Spleen (tissue), 7 donors: ENCODE measurements around the gene SLC30A4.

ENCODE experiments used
- POLR2A ChIP-seq, 3 donors: fragments of 450-650 bp; IDR thresholded peaks; one replicate each; pipeline ENCODE4 v1.5.1; 2017; ENCODE audit warnings: antibody characterized with exemption in 3 of 3, mild to moderate bottlenecking in 1 of 3
- POLR2AphosphoS5 ChIP-seq, 3 donors: sonication (generic); formaldehyde crosslinking; IDR thresholded peaks; one replicate each; pipeline ENCODE4 v1.5.1; 2017; ENCODE audit warnings: antibody characterized with exemption in 3 of 3
- TF ChIP-seq, protein P1 (sequence below), 11 experiments: fragments of 200-600 bp in 7 of 11; fragments of 450-650 bp in 4 of 11; sonication (generic) in 4 of 11; IDR thresholded peaks in 8 of 11; conservative IDR thresholded peaks in 3 of 11; 1 replicate in 7 of 11; 2 replicates in 4 of 11; pipeline versions ENCODE4 v1.4.0 to v1.8.0; 2016 to 2021; ENCODE audit warnings: antibody characterized with exemption in 11 of 11, inconsistent platforms in 4 of 11, mild to moderate bottlenecking in 1 of 11
- donor health status: DM: no; HTN: no; CAD: no; lungs with moderate emphysema.
- donor health status: DM: no; HTN: no; CAD: no.
- donor health status: DM: no; HTN: no; CAD: no.

DNA sequence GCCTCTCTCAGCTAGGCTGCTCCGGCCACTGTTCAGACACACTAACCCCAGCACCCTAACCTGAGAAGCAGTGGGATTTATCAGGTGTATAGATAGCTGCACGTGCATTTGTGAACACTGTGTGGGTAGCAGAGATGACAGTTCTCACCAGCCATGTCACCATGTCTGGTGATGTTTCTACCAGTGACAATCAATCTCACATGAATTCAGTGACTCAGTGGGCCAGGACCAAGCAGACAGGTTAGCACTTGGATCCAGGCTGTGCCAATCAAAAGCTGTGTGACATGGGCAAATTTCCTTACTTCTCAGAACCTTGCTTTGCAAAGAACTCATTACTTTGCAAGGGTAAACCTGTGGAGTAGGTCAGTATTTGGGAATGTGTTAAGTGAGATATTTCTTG lies 78.9 kb downstream of the SLC30A4 start:
- TF ChIP-seq, protein P1, sequence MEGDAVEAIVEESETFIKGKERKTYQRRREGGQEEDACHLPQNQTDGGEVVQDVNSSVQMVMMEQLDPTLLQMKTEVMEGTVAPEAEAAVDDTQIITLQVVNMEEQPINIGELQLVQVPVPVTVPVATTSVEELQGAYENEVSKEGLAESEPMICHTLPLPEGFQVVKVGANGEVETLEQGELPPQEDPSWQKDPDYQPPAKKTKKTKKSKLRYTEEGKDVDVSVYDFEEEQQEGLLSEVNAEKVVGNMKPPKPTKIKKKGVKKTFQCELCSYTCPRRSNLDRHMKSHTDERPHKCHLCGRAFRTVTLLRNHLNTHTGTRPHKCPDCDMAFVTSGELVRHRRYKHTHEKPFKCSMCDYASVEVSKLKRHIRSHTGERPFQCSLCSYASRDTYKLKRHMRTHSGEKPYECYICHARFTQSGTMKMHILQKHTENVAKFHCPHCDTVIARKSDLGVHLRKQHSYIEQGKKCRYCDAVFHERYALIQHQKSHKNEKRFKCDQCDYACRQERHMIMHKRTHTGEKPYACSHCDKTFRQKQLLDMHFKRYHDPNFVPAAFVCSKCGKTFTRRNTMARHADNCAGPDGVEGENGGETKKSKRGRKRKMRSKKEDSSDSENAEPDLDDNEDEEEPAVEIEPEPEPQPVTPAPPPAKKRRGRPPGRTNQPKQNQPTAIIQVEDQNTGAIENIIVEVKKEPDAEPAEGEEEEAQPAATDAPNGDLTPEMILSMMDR (IDR thresholded peaks at IDR 0.05 in 8 of 11, conservative IDR thresholded peaks at IDR 0.05 in 3 of 11), result no peak
- TF ChIP-seq POLR2AphosphoS5 (IDR thresholded peaks at IDR 0.05) (no peak), POLR2A (IDR thresholded peaks at IDR 0.05) (no peak)
